22Rv1 (cell line): ENCODE data around the gene LTBP3.

Experiments used
- H3K27ac ChIP-seq: fragments of 450-650 bp; 2 replicates; pipeline ENCODE4 v1.5.1; 2017
- ZFX ChIP-seq: fragments of 450-650 bp; IDR thresholded peaks from 2 replicates; pipeline ENCODE4 v1.6.1; 2017; ENCODE audit warnings: antibody characterized with exemption, borderline replicate concordance
- TF ChIP-seq, protein P1 (sequence below): fragments of 450-650 bp; IDR thresholded peaks from 2 replicates; pipeline ENCODE4 v1.5.1; 2017; ENCODE audit warnings: mild to moderate bottlenecking

The LTBP3 gene

DNA sequence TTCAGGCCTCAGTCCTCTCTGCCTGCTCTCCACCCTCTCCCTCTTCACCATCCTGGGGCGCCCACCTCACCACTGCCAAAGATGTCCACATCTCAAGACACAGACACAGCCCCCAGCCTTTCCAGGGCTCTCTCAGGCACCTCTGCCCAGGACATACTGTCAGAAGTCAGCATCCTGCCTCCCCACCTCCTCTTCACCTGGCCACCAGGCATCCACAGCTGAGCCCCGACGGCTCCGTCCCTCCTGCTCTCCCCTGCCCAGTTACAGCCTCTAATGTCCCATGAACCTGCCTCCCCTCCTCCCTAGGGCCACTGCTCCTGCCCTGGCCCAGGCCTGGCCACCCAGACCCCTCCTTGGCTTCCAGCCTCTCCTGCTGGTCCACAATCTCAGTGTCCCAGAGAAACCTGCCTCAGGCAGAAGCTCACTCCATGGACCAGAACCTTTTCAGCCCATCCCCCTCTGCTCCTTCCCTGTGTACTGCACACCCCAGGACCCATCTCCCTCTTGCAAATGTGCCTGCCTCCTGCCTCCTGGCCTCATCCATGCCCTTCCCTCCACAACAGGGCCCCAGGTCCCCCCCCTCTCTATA, 3.2 kb downstream of the LTBP3 start:
- no peak overlapping the region for H3K27ac ChIP-seq
- TF ChIP-seq, protein P1, sequence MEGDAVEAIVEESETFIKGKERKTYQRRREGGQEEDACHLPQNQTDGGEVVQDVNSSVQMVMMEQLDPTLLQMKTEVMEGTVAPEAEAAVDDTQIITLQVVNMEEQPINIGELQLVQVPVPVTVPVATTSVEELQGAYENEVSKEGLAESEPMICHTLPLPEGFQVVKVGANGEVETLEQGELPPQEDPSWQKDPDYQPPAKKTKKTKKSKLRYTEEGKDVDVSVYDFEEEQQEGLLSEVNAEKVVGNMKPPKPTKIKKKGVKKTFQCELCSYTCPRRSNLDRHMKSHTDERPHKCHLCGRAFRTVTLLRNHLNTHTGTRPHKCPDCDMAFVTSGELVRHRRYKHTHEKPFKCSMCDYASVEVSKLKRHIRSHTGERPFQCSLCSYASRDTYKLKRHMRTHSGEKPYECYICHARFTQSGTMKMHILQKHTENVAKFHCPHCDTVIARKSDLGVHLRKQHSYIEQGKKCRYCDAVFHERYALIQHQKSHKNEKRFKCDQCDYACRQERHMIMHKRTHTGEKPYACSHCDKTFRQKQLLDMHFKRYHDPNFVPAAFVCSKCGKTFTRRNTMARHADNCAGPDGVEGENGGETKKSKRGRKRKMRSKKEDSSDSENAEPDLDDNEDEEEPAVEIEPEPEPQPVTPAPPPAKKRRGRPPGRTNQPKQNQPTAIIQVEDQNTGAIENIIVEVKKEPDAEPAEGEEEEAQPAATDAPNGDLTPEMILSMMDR: no peak
- no peak for TF ChIP-seq ZFX

DNA sequence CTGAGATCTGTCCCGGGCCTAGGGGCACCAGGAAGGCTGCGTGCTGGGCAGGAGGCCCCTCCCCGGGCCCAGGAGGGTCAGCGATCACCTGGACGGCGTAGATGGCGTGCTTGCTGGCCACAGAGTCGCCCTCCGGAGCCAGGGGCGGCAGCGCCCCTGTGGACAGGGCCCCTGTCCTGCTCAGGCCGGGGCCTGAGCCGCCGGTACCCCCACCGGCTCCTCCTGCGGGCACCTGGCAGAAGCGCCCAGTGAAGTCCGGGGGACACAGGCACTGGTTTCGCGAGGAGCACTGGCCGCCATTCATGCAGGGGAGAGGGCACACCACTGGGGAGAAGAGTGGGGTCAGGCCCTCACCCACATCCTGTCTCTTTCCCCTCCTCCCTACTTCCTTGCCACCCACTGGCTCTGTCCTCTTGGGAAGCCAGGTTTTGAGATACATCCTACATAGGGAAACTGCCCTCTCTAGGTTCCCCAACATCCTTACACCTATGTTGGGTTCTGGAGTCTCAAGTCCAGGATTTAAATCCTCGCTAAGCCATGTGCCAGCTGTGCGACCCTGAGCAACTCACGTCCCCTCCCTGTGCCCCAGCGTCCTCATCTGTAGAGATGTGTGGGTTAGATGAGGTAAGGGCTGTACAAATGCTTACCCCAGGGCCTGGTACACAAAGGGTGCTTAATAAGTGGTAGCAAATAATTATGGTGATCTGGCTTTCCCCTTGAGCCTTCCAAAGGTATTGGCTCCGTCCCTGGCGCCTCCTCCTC, 3.9 kb downstream of the LTBP3 start:
- H3K27ac ChIP-seq: no peak overlapping the region
- no peak for TF ChIP-seq ZFX
- TF ChIP-seq, protein P1: no peak

DNA sequence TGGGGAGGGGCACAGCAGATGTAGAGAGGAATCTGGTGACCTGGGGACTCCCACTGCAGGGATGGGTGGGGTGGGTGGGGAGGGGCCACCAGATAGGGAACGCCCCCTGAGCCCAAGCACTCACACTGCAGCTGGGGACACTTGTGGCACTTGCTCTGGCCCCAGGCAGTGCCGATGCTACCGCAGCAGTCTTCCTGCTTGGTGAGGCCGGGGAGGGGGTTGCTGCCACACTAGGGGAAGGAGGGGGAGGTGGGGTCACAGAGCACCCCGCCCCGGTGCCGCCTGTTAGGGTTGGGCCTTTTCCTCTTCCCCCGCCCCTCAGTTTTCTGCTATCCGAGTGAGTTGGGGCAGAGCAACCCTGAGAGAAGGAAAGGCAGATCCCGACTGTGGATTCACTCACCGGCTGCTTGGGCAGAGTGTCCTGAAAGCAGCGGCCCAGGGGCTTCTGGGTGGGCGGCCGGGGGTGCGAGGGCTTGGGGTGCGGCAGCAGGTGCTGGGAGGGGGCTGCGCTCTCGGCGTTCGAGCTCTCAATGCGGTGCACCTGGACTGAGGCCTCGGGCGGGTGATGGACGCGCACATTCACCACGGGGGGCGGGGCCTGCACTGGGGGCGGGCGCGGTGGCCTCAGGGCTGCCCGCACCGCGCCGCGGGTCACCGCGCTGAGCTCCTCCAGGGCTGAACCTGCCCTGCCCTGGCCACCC, 4.7 kb downstream of the LTBP3 start:
- TF ChIP-seq ZFX: no peak
- TF ChIP-seq, protein P1: no peak
- no peak overlapping the region for H3K27ac ChIP-seq

DNA sequence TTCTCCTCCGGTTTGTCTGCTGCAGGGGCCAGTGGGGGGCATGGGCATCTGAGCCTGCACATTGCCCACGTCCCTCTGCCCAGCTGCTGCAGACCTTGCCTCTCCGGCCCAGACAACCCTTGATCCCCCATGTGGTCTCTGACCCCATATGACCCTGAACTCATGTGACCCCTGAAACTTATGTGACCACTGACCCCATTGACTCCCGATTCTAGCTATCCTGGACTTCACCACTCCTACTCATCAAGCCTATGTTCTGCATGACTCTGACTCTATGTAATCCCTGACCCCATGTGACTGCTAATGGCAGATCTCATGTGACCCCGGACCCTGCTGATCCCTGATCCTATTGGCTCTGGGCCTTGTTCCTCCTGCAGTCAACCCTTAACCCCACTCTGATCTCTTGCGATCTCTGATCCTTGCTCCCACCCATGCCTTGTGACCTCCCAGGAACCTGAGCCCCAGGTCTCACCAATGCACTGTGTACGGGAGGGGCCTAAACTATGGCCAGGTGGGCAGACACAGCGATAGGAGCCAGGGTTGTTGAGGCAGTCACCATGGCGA, 5.7 kb downstream of the LTBP3 start:
- H3K27ac ChIP-seq: no peak overlapping the region
- TF ChIP-seq, protein P1: peak; percentile 22; the same call in 1 of the 2 replicates
- TF ChIP-seq ZFX: no peak

DNA sequence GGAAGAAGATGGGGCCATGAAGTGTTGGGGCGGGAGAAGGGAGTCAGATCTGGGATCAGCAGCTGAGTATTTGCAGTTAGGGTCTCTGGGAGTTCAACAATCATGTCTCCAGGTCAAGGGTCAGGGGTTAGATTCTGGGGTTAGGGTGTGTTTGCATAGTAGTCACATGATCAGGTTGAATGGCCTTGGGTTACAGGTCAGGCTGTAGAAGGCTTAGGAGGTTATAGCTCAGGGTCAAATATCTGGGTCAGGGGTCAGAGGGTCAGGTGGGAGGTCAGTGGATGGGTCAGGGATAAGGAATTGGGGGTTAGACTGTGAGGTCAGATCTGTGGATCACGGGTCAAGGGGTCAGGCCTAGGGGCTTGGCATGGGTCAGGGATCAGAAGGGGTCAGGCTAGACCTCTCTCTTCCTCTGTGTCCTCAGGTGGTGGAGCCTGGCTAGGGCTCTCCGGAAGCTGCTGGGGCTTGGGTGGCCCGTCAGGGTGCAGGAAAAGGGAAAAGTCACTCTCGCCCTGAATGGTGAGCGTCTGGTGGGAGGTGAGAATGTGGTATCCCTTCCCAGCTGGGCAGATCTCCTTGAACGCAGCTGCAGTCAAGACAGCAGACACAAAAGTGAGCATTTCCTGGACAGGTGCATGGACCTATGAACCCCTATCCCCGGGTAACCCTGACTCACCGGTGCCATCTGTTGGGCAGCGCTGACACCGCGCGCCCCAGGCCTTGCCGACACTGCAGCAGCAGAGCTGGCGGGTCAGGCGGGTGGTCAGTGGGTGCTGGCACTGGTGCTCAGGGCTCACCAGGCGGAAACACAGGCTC, 6.4 kb downstream of the LTBP3 start:
- H3K27ac ChIP-seq: peak overlapping the region; percentile 61
- TF ChIP-seq, protein P1: peak; percentile 65
- TF ChIP-seq ZFX: no peak

DNA sequence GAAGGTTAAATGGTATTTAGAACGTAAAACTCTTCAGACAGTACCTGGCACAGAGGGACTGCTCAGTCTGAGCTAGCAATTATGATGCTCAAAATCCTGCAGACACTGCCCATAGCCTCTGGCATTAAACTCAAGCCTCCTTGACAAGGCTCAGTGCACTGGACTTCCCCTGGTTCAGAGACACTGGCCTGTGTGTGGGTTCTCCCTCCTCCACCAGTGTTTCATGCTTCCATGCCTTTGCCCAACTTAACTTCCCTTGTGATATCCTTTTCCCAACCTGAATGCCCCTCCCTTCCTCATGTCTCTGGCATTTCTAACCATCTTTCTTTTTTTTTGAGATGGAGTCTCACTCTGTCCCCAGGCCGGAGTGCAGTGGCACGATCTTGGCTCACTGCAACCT, 9.1 kb downstream of the LTBP3 start:
- H3K27ac ChIP-seq: no peak overlapping the region
- TF ChIP-seq ZFX: no peak
- TF ChIP-seq, protein P1: no peak
